ENCODE results near the gene YAE1.

Gene YAE1

GRCh38 chr7:39606941-39607340 lies 40.7 kb downstream of the YAE1 start:
- TF ChIP-seq CTCF (IDR thresholded peaks at IDR 0.05), result no peak
- Histone ChIP-seq H3K4me2 (ENCODE audit: low read length) (no peak overlapping the region), H3K27me3 (ENCODE audit: control insufficient read depth, insufficient read depth, low read length) (no peaks in the 10 kb centered on the region), H3K79me2 (no peaks in the 10 kb centered on the region), H3K36me3 (ENCODE audit: control insufficient read depth, insufficient read depth, low read length) (no peaks in the 10 kb centered on the region), H2AFZ (no peak overlapping the region), H3K27ac (no peak overlapping the region), H3K4me1 (no peaks in the 10 kb centered on the region), H3K9me3 (ENCODE audit: control insufficient read depth, low read length) (no peaks in the 10 kb centered on the region), H3K4me3 (ENCODE audit: low read depth, low read length) (no peak overlapping the region), H3K9ac (no peak overlapping the region)

GRCh38 chr7:39607865-39608264 lies 41.7 kb downstream of the YAE1 start:
- TF ChIP-seq CTCF (IDR thresholded peaks at IDR 0.05), result no peak
- Histone ChIP-seq H3K4me2 (ENCODE audit: low read length) (no peak overlapping the region), H3K36me3 (ENCODE audit: control insufficient read depth, insufficient read depth, low read length) (no peaks in the 10 kb centered on the region), H3K27ac (no peak overlapping the region), H3K4me1 (no peaks in the 10 kb centered on the region), H3K4me3 (ENCODE audit: low read depth, low read length) (no peak overlapping the region), H3K79me2 (no peaks in the 10 kb centered on the region), H3K27me3 (ENCODE audit: control insufficient read depth, insufficient read depth, low read length) (no peaks in the 10 kb centered on the region), H3K9ac (no peak overlapping the region), H3K9me3 (ENCODE audit: control insufficient read depth, low read length) (no peaks in the 10 kb centered on the region), H2AFZ (no peak overlapping the region)

- Histone ChIP-seq H3K9me3 (ENCODE audit: control insufficient read depth, low read length) (no peaks in the 10 kb centered on the region), H3K27me3 (ENCODE audit: control insufficient read depth, insufficient read depth, low read length) (no peaks in the 10 kb centered on the region), H3K9ac (no peak overlapping the region), H3K79me2 (no peaks in the 10 kb centered on the region), H3K4me2 (ENCODE audit: low read length) (no peak overlapping the region), H3K4me1 (no peaks in the 10 kb centered on the region), H3K36me3 (ENCODE audit: control insufficient read depth, insufficient read depth, low read length) (no peaks in the 10 kb centered on the region), H2AFZ (no peak overlapping the region), H3K27ac (no peak overlapping the region), H3K4me3 (ENCODE audit: low read depth, low read length) (no peak overlapping the region)
- TF ChIP-seq CTCF (IDR thresholded peaks at IDR 0.05), result no peak
Observed at GRCh38 chr7:39608278-39608677, 42.1 kb downstream of the YAE1 start.

- Histone ChIP-seq H3K9me3 (ENCODE audit: control insufficient read depth, low read length) (no peaks in the 10 kb centered on the region), H3K4me1 (no peaks in the 10 kb centered on the region), H3K79me2 (no peaks in the 10 kb centered on the region), H3K27me3 (ENCODE audit: control insufficient read depth, insufficient read depth, low read length) (no peaks in the 10 kb centered on the region), H3K4me2 (ENCODE audit: low read length) (no peak overlapping the region), H3K9ac (no peak overlapping the region), H3K36me3 (ENCODE audit: control insufficient read depth, insufficient read depth, low read length) (no peaks in the 10 kb centered on the region), H3K4me3 (ENCODE audit: low read depth, low read length) (no peak overlapping the region), H3K27ac (no peak overlapping the region), H2AFZ (peak overlapping the region; percentile 5)
- TF ChIP-seq CTCF (IDR thresholded peaks at IDR 0.05), result no peak
Observed at GRCh38 chr7:39609113-39609934, 43.1 kb downstream of the YAE1 start.

- Histone ChIP-seq H3K36me3 (ENCODE audit: control insufficient read depth, insufficient read depth, low read length) (no peaks in the 10 kb centered on the region), H3K4me1 (no peaks in the 10 kb centered on the region), H3K4me3 (ENCODE audit: low read depth, low read length) (no peak overlapping the region), H3K9me3 (ENCODE audit: control insufficient read depth, low read length) (no peaks in the 10 kb centered on the region), H3K27me3 (ENCODE audit: control insufficient read depth, insufficient read depth, low read length) (no peaks in the 10 kb centered on the region), H2AFZ (peak overlapping the region; percentile 5), H3K9ac (no peak overlapping the region), H3K27ac (no peak overlapping the region), H3K4me2 (ENCODE audit: low read length) (no peak overlapping the region), H3K79me2 (no peaks in the 10 kb centered on the region)
- no peak for TF ChIP-seq CTCF (IDR thresholded peaks at IDR 0.05)
Observed at GRCh38 chr7:39609935-39610263, 43.7 kb downstream of the YAE1 start.
